ENCODE measurements around the gene ASB11. TPM values are rescaled to one million over a fixed set of nuclear protein-coding genes. Genes with fewer than 3 reads are reported as not detected.

Gene ASB11
- total RNA-seq, 1 donor from 2014 or later = 0.17 TPM

DNA sequence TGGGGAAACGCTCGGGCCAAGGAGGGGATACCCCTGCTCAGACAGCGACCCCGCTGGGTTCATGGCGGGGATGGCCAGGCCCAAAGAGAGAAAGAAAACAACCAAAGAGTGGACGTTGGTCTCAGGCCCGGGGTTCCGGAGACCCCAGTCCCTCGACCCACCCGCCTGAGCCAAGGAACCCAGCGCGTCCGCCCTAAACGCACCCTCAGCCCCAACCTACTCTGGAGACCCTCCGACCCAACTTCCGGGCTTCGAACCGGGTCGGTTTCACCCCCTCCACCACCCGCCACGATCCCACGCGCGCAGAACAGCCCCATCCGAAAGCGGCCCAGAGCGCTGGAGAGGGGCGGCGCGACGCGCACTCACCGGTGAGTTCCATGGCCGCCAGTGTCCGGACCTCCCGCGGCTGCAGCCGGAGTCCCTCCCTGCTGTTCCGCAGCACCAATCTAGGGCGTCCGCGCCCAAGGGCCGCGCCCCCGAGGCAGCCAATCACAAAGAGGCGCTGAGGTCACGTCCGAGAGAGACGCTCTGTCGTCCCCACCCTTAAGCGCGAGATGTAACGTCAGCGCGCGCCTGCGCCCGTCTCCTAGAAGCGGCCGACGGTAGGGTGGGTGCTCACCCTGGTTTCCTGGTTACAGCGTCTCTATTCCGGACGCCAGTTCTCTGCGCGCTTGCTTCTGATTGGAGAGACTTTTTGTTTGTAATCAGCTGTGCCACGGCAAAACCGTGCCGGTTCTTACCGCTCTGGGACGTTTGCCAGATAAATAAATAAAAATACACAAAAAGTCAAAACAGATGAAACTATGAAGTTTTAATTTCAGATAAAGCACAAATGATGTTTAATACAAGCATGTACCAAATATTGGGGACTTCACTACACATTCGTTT, 19.9 kb upstream of the ASB11 start, which contains the start of gene PIGA:
TSS of gene PIGA (minus strand) at position 389 of the 888 bp plus-strand sequence. CDS start 3,593 bp downstream, outside the sequence.
- Histone ChIP-seq H3K36me3 (peaks cover 9% of the 10 kb centered on the region), H3K27ac (peak within 1 kb of the TSS; percentile 94), H3K4me3 (peak within 1 kb of the TSS; percentile 68), H3K27me3 (no peaks in the 10 kb centered on the region), H3K4me1 (no peaks in the 10 kb centered on the region), H3K9me3 (no peaks in the 10 kb centered on the region)
- peak; percentile 97 for DNase-seq
- peak; percentile 100 for ATAC-seq
- TF ChIP-seq, protein P1, sequence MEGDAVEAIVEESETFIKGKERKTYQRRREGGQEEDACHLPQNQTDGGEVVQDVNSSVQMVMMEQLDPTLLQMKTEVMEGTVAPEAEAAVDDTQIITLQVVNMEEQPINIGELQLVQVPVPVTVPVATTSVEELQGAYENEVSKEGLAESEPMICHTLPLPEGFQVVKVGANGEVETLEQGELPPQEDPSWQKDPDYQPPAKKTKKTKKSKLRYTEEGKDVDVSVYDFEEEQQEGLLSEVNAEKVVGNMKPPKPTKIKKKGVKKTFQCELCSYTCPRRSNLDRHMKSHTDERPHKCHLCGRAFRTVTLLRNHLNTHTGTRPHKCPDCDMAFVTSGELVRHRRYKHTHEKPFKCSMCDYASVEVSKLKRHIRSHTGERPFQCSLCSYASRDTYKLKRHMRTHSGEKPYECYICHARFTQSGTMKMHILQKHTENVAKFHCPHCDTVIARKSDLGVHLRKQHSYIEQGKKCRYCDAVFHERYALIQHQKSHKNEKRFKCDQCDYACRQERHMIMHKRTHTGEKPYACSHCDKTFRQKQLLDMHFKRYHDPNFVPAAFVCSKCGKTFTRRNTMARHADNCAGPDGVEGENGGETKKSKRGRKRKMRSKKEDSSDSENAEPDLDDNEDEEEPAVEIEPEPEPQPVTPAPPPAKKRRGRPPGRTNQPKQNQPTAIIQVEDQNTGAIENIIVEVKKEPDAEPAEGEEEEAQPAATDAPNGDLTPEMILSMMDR (IDR thresholded peaks at IDR 0.05) = no peak
- intact Hi-C loops (cut with DNase I) = no loop called here

DNA sequence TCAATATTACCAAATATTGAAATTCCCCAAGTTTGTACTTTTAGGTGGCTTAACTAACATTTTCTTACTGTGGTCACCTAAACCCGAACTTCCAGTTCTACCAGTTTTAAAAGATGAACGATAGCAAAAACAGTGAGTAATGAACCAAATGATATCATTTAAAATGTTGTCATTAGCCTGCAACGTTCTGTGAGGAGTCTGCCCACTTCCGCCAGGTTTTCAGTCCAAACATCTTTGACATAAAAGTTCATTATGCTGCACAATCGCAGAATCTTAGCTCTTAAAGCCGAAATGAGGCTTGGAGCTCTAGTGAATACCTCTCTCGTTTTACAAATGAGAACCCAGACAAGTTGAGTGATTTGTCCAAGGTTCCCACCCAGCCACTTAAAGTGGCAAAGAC, 19.1 kb upstream of the ASB11 start:
- Histone ChIP-seq H3K4me1 (no peaks in the 10 kb centered on the region), H3K27me3 (no peaks in the 10 kb centered on the region), H3K36me3 (peaks cover 9% of the 10 kb centered on the region), H3K9me3 (no peaks in the 10 kb centered on the region), H3K27ac (peak overlapping the region; percentile 94), H3K4me3 (peak overlapping the region; percentile 68)
- intact Hi-C loops (cut with DNase I) = no loop called here
- ATAC-seq (no peak), DNase-seq (no peak)
- TF ChIP-seq, protein P1 (IDR thresholded peaks at IDR 0.05) = no peak

DNA sequence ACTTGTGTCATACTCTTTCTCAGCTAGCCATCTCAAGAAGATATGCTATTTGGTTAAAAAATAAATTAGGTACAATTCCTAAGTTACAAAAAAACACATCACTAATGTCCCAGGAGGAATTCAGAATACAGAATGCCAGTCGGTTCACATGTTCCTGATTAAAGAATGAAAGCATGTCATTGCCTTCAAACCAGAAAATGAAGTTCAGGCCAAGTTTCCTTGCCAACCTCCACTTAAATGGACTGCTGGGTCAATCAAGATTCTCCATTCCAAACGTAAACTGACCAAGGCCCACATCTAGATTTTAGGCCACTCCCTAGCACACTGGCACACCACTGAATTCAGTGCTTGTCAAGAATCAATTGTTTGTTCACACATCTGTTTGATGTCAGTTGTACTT, 13.4 kb upstream of the ASB11 start:
- H3K4me3 ChIP-seq = no peak overlapping the region
- no peaks in the 10 kb centered on the region for H3K27me3 ChIP-seq
- H3K4me1 ChIP-seq = no peaks in the 10 kb centered on the region
- ATAC-seq (no peak), DNase-seq (no peak)
- intact Hi-C loops (cut with DNase I) = no loop called here
- TF ChIP-seq, protein P1 (IDR thresholded peaks at IDR 0.05) = no peak
- H3K27ac ChIP-seq = no peak overlapping the region
- H3K36me3 ChIP-seq = peaks cover 11% of the 10 kb centered on the region
- no peaks in the 10 kb centered on the region for H3K9me3 ChIP-seq

DNA sequence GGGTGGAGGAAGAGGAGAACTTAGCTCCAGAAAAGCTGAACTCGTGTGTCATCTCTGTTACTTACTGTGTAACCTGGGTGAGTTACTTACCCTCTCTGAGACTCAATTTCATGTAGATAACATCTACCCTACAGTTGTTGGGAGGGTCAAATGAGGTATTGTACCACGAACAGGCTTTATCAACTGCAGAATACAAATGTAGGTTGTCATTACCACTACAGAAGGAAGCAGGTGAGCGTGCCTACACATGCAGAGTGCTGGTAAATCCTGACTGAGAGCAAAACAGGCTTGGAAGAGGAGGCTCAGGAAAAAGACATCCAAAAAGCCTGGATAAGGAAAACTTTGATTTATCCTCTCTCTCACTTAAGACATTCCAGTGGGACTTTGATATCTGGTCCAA, 12.7 kb upstream of the ASB11 start:
- ATAC-seq = no peak
- no peak overlapping the region for H3K27ac ChIP-seq
- intact Hi-C loops (cut with DNase I) = no loop called here
- H3K9me3 ChIP-seq = no peaks in the 10 kb centered on the region
- DNase-seq = no peak
- H3K4me3 ChIP-seq = no peak overlapping the region
- peaks cover 18% of the 10 kb centered on the region for H3K36me3 ChIP-seq
- TF ChIP-seq, protein P1 (IDR thresholded peaks at IDR 0.05) = no peak
- no peaks in the 10 kb centered on the region for H3K4me1 ChIP-seq
- no peaks in the 10 kb centered on the region for H3K27me3 ChIP-seq

DNA sequence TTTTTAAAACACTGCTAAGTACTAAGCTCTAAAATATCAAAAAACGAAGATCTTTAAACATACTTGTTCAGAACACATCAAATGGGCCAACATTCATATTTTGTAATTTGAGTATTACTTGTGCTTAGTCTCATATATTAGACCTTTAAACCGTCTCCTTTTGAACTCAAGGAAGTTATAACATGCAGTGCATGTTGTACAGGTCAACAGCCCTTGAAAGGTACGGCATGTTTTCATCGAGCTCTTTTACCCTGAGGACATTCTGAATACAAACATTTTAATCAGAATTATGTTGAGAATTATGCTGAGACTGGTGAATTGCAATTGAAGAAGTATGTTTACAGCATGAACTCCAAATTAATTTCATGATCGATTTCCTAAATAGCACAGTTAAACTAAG, 7.0 kb upstream of the ASB11 start:
- peaks cover 24% of the 10 kb centered on the region for H3K36me3 ChIP-seq
- H3K4me3 ChIP-seq = no peak overlapping the region
- no peaks in the 10 kb centered on the region for H3K27me3 ChIP-seq
- peak overlapping the region; percentile 47 for H3K27ac ChIP-seq
- intact Hi-C loops (cut with DNase I) = no loop called here
- ATAC-seq (peak; percentile 53), DNase-seq (no peak)
- no peaks in the 10 kb centered on the region for H3K4me1 ChIP-seq
- H3K9me3 ChIP-seq = no peaks in the 10 kb centered on the region
- TF ChIP-seq, protein P1 (IDR thresholded peaks at IDR 0.05) = no peak

Measured in upper lobe of right lung (tissue), 1 donor.